ENCODE measurements around the gene ARHGAP27.
"Not testable (repeated sequence)": the region's sequence is repeated elsewhere in the genome, so short reads cannot be mapped to it uniquely, and the experiment has no call there.

ARHGAP27 gene, protein sequence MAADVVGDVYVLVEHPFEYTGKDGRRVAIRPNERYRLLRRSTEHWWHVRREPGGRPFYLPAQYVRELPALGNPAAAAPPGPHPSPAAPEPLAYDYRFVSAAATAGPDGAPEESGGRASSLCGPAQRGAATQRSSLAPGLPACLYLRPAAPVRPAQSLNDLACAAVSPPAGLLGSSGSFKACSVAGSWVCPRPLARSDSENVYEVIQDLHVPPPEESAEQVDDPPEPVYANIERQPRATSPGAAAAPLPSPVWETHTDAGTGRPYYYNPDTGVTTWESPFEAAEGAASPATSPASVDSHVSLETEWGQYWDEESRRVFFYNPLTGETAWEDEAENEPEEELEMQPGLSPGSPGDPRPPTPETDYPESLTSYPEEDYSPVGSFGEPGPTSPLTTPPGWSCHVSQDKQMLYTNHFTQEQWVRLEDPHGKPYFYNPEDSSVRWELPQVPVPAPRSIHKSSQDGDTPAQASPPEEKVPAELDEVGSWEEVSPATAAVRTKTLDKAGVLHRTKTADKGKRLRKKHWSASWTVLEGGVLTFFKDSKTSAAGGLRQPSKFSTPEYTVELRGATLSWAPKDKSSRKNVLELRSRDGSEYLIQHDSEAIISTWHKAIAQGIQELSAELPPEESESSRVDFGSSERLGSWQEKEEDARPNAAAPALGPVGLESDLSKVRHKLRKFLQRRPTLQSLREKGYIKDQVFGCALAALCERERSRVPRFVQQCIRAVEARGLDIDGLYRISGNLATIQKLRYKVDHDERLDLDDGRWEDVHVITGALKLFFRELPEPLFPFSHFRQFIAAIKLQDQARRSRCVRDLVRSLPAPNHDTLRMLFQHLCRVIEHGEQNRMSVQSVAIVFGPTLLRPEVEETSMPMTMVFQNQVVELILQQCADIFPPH

GRCh38 chr17:45432405-45433158 is at the start of gene ARHGAP27:
ARHGAP27 (minus strand) TSS chr17:45432870; CDS start chr17:45430279, 2,591 bp downstream.
- DNase-seq (ENCODE audit: low read depth, low spot score): no peak

GRCh38 chr17:45482317-45482716 is 49.6 kb upstream of the ARHGAP27 start:
- DNase-seq (ENCODE audit: low read depth, low spot score): not testable (repeated sequence)

DNA sequence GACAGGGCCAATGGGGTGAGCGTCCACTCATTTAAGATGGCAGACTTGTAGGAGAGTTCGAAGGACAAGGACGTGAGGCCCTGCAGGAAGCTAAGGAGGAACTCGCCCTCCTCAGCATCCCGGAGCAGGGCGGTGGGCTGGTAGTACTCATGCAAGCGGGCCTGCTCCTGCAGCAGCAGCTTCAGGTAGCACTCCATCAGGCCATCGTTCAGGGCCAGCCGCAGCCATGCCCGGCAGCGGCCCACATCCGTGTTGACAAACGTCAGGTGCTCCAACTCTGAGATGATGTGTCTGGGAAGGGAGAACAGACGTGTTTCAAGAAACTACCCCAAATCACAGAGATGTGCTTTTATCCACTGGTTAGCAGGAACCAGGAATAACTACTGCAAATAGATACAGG is 42.8 kb upstream of the ARHGAP27 start:
- not testable (repeated sequence) for DNase-seq (ENCODE audit: low read depth, low spot score)

DNA sequence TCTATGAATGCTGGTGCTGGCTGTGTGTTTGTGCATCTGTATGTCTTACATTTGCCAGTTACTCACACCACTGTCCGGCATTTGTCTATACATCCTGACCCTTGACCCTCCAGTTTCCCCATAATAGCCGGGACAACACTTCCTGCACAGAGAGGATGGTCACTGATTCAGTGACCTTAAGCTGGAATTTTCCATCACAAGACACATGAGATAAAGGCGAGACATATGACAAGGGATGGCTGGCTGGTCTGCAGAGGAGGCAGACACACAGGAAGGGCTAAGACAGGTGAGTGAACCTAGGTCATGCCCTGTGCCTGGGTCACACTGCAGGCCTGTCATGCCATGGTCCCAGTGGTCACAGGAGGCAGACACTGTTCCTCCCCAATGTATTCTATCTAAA is 39.6 kb upstream of the ARHGAP27 start:
- DNase-seq (ENCODE audit: low read depth, low spot score): not testable (repeated sequence)

DNA sequence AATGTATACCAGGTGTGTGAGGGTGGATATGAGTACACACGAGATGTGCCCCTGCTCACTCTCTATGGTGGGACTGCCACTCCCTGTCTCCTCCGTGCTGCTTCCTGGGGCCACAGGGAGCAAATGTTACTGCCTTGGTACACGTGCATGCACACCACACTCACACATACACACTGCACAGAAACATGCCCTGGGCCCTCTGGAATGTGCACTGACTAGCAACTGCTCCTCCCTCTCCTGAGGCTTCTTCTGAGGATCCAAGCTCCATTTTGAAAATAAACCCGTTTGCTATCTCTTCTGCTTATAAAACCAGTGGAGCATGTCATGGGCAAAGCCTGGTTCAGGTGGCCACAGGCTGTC is 36.5 kb upstream of the ARHGAP27 start:
- DNase-seq (ENCODE audit: low read depth, low spot score): not testable (repeated sequence)

DNA sequence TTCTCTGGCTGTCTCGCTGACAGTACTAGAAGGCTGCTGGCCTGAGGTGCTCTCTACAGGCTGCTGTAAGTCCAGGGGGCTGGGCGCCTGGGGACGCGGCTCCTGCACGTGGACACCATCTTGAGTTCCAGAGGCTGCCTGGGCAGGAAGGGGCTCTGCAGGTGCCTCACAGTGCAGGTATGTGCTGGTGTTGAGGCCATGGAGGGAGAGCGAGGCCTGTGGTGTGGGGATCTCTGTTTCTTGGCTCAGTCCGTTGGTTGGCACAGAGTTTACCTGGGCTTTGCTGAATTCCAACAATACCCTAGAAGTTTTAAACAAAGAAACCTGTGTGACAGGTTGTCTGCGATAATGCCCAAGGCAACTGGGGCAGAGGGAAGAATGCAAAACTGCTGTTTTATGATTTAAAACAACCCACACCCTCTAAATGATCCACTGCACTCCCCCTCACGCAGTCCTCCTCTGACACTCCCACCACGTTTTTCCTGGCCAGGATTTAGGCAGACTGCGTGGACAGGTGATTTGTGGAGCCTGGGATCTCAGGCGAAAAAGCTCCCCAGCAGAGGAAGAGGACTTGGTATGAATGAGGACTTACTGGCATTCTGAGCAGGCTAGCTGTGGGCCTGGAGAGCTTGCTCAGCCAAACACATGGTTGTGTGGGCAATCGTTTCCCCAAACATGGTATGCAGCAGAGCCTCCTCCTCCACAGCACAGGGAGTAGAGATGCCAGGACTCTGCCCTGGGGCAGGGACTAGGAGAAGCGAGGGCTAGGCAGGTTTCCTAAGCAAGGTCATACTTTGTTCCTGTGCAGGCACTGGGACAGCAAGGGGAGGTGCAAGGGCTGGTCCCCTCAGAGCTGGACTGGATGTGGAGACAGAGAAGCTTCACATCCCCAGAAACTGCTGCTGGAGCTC is 35.9 kb upstream of the ARHGAP27 start:
- not testable (repeated sequence) for DNase-seq (ENCODE audit: low read depth, low spot score)

DNA sequence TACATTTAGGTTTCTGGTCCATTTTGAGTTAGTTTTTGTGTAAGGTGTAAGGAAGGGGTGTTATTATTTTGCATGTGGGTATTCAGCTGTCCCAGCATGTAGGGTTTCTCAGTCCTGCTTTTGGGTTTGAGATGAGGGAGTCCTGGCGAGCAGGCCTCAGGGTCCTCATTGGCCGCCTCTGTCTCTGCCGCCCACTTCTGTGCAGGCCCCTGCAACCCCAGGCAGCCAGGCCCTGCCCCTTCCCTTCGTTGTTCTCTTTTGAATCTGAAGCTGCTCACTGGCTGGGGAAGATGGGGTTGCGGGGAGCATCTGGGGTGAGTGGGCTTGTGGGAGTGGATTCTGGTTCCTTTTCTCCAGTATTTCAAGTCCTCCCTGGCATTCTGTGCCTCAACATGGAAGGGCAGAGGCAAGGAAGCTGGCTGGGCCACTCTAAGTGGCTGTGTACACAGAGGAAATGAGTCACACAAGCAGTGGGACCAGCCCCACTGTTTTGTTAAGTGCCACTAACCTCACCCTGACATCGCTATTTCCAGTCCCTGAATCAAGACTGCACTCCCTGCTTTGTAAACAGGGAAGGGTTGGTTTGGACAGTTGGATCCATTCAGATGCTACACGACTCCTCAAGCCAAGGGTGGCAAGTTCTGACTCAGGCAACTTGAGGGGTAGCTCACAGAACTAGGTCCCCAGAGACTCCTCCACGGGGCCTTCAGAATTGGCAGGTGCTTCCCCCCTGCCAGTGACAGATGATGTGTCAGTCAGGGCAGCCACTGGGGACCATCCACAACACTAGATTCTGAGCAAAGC is 29.1 kb upstream of the ARHGAP27 start:
- DNase-seq (ENCODE audit: low read depth, low spot score): not testable (repeated sequence)

DNA sequence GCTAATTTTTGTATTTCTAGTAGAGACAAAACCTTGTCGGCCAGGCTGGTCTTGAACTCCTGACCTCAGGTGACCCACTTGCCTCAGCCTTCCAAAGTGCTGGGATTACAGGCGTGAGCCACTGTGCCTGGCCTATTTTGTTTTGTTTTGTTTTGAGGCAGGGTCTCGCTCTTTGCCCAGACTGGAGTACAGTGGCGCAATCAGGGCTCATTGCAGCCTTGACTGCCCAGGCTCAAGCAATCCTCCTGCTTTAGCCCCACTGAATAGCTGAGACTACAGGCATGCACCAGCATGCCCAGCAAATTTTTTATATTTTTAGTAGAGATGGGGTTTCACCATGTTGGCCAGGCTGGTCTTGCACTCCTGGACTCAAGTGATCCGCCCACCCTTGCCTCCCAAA is 27.8 kb upstream of the ARHGAP27 start:
- DNase-seq (ENCODE audit: low read depth, low spot score): not testable (repeated sequence)

- DNase-seq (ENCODE audit: low read depth, low spot score): not testable (repeated sequence)
Measured at GRCh38 chr17:45454341-45454740, 21.7 kb upstream of the ARHGAP27 start.

GRCh38 chr17:45453731-45454130 is 21.1 kb upstream of the ARHGAP27 start:
- not testable (repeated sequence) for DNase-seq (ENCODE audit: low read depth, low spot score)

- not testable (repeated sequence) for DNase-seq (ENCODE audit: low read depth, low spot score)
Measured at GRCh38 chr17:45453225-45453534, 20.5 kb upstream of the ARHGAP27 start.

DNA sequence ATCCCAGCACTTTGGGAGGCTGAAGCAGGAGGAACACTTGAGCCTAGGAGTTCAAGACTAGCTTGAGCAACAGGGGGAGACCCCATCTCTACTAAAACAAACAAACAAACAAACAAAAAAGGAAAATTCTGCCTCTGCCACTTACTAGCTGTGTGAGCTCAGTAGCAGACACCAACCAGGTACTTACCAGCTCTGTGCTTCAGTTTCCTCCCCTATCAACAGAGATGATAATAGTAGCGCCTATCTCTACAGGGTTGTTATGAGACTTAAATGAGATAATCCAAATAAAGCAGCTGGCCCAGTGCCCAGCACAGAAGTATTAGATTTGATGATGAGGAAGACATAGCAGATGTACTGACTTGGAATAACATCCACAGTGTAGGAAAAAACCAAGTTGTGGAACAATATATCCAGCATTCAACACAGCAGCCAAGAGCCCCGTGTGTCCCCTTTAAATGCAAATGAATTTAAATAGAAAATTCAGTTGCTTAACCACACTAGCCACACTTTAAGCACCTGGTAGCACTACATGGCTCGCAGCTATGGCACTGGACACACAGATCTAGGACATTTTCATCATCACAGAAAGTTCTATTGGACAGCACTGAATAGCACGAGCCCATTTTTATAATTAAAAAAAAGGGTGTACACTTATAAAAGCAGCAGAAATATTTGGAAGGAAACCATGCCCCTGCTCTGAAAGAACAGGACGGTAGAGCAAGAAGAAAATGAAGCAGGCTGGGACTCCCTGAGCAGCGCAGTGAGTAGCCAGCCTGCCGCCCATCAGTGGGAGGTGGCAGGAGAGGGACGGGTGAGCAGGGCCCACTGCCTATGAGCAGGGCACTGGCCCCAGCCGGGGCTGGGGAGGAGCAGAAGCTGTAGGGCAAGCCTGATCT is 19.9 kb upstream of the ARHGAP27 start:
- not testable (repeated sequence) for DNase-seq (ENCODE audit: low read depth, low spot score)

- DNase-seq (ENCODE audit: low read depth, low spot score): not testable (repeated sequence)
Measured at GRCh38 chr17:45451660-45452059, 19.0 kb upstream of the ARHGAP27 start.

- DNase-seq (ENCODE audit: low read depth, low spot score): no peak
Measured at GRCh38 chr17:45451131-45451530, 18.5 kb upstream of the ARHGAP27 start.

DNA sequence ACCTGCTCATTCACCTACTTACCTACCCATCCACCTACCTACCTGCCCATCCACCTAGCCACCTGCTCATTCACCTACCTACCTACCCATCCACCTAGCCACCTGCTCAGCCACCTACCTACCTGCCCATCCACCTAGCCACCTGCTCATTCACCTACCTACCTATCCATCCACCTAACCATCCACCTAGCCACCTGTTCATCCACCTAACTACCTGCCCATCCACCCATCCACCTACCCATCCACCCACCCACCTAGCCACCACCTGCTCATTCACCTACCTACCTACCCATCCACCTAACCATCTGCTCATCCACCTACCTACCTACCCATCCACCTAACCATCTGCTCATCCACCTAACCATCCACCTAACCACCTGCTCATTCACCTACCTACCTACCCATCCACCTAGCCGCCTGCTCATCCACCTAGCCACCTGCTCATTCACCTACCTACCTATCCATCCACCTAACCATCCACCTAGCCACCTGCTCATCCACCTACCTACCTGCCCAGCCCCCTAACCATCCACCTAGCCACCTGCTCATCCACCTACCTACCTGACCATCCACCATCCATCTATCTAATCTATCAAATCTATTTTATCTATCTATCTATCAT is 17.1 kb upstream of the ARHGAP27 start:
- not testable (repeated sequence) for DNase-seq (ENCODE audit: low read depth, low spot score)

GRCh38 chr17:45449260-45449659 is 16.6 kb upstream of the ARHGAP27 start:
- not testable (repeated sequence) for DNase-seq (ENCODE audit: low read depth, low spot score)

- not testable (repeated sequence) for DNase-seq (ENCODE audit: low read depth, low spot score)
Measured at GRCh38 chr17:45448483-45448882, 15.8 kb upstream of the ARHGAP27 start.

- DNase-seq (ENCODE audit: low read depth, low spot score): not testable (repeated sequence)
Measured at GRCh38 chr17:45448066-45448465, 15.4 kb upstream of the ARHGAP27 start.

Measured in brain pericyte (primary cell).